ENCODE data around the gene ATP13A4.

ATP13A4 gene

DNA sequence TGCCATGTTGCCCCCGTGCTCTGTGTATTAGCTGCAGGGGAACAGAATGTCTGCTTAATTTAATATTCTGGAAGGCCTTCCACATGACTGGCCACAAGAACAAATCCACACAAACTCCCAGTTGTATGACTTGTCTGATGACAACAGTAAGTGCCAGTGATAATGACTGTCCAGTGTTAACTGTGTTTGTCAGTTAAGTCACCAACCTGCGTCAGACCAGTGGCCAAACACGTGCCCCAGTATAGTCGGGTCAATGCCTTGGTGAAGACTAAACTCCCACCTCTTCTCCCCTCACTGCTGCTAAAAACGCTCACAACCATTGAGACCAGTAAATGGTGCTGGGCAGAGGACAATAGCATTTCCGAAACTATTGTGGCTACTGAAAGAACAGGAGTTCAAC lies 166.3 kb downstream of the ATP13A4 start:
- intact Hi-C loops (cut with micrococcal nuclease): no loop called here
- Mint-ChIP-seq H3K4me1 (ENCODE audit: low read depth) (no peaks in the 10 kb centered on the region), H3K36me3 (ENCODE audit: low read depth) (no peaks in the 10 kb centered on the region), H3K27ac (no peak overlapping the region), H3K4me3 (no peak overlapping the region), H3K9me3 (no peaks in the 10 kb centered on the region), H3K27me3 (no peaks in the 10 kb centered on the region)

DNA sequence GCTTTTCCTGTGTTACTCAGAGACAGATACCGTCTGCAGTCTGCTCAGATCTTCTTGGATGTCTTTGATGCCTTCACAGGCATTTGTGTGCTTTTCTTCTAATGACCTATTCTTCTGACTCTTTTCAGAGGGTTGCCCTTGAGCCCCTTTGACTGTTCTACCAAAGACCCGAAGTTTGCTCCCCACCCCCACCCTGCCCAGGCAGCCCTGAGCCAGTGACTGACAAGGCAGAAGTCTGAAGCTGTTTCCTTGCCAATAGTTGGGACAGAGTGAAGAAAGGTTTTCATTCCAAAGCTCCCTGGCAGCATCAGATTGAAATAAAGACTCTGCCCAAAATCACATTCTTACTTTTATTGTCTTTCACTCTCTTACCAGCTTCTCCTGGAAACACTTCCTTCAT lies 167.1 kb downstream of the ATP13A4 start:
- Mint-ChIP-seq H3K9me3 (no peaks in the 10 kb centered on the region), H3K27me3 (no peaks in the 10 kb centered on the region), H3K27ac (no peak overlapping the region), H3K4me1 (ENCODE audit: low read depth) (no peaks in the 10 kb centered on the region), H3K36me3 (ENCODE audit: low read depth) (no peaks in the 10 kb centered on the region), H3K4me3 (no peak overlapping the region)
- intact Hi-C loops (cut with micrococcal nuclease): no loop called here

DNA sequence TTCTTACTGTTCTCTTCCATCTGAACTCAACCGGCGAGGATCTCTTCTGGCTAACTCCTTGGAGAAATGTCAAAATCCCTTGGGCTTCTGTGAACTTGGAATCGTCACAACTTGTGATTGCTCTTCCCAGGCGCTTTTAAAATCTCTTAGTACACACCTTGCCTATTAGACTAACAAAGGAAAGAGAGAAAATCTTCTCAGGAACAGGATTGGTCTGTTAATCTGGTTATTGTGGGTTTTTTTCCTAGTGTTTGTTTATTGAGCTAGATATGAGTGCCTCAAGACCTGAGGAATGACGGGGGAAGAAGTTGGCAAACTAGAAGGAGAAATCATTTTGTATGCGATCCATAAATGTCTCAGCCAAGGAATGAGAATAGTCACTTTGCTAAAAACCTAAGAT lies 176.0 kb downstream of the ATP13A4 start, which contains the start of gene ATP13A5:
TSS of gene ATP13A5 (minus strand) at position 48 of the 400 bp plus-strand sequence. CDS start at position 20, 28 bp downstream.
- no peaks in the 10 kb centered on the region for H3K27me3 Mint-ChIP-seq
- H3K36me3 Mint-ChIP-seq (ENCODE audit: low read depth): no peaks in the 10 kb centered on the region
- H3K27ac Mint-ChIP-seq: no peak within 1 kb of the TSS
- no peaks in the 10 kb centered on the region for H3K4me1 Mint-ChIP-seq (ENCODE audit: low read depth)
- intact Hi-C loops (cut with micrococcal nuclease): no loop called here
- no peaks in the 10 kb centered on the region for H3K9me3 Mint-ChIP-seq
- H3K4me3 Mint-ChIP-seq: no peak within 1 kb of the TSS

DNA sequence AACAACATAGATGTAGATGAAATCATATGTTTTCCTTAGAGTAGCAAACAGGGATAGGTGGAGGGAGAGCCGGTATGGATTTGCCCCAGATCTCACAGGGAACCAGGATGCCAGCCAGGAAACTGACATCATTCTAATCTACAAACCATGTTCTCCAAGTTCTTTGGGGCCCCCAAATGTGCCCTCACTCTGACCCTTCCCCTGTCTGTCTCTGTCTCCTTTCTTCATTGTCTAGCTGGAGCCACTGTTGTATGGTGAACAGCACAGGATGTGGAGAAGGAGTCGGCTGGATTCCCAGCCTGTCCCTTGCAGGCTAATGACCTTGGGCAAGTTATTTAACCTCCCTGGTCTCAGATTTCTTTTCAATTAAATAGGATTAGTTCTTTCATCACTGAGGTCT lies 177.1 kb downstream of the ATP13A4 start:
- H3K27me3 Mint-ChIP-seq: no peaks in the 10 kb centered on the region
- no peak overlapping the region for H3K4me3 Mint-ChIP-seq
- no peak overlapping the region for H3K27ac Mint-ChIP-seq
- H3K36me3 Mint-ChIP-seq (ENCODE audit: low read depth): no peaks in the 10 kb centered on the region
- intact Hi-C loops (cut with micrococcal nuclease): no loop called here
- no peaks in the 10 kb centered on the region for H3K9me3 Mint-ChIP-seq
- H3K4me1 Mint-ChIP-seq (ENCODE audit: low read depth): no peaks in the 10 kb centered on the region

DNA sequence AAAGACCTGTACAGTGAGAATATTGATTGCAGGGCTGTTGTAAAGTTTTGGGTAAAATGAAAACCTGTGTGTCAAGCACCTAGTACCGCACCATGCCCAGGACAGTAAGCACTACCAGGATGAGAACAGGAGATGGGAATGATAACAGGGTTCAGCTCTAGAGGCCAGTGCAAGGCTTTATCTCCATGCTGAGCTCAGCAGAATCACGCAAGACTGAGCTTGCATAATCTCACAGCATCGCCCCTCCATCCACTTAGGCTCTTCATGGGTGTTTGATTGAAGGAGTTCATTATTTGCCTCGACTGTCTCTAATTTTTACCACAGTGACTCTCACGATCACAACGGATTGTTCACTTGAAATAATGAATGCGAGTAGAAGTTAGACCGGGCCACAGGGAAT lies 179.1 kb downstream of the ATP13A4 start:
- Mint-ChIP-seq H3K36me3 (ENCODE audit: low read depth) (no peaks in the 10 kb centered on the region), H3K27ac (no peak overlapping the region), H3K9me3 (no peaks in the 10 kb centered on the region), H3K27me3 (no peaks in the 10 kb centered on the region), H3K4me3 (no peak overlapping the region), H3K4me1 (ENCODE audit: low read depth) (no peaks in the 10 kb centered on the region)
- intact Hi-C loops (cut with micrococcal nuclease): no loop called here

DNA sequence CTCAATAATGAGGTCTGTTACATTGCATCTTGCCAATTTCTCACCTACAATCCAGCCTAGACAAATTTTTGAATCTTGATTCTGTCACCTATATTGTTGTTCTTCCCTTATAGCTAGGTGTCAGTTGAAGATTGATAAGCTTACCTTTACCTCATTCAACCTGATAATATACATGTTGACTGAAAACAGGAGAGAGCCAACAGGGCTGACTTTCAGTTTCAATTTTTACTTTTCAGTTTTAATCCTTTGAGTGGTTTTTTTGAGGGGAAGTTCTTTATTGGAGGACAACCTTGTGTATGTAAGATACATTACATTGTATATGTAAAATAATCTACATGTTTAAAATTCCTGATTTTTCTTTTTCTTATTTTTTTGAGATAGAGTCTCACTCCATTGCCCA lies 181.9 kb downstream of the ATP13A4 start:
- intact Hi-C loops (cut with micrococcal nuclease): no loop called here
- H3K4me1 Mint-ChIP-seq (ENCODE audit: low read depth): no peaks in the 10 kb centered on the region

DNA sequence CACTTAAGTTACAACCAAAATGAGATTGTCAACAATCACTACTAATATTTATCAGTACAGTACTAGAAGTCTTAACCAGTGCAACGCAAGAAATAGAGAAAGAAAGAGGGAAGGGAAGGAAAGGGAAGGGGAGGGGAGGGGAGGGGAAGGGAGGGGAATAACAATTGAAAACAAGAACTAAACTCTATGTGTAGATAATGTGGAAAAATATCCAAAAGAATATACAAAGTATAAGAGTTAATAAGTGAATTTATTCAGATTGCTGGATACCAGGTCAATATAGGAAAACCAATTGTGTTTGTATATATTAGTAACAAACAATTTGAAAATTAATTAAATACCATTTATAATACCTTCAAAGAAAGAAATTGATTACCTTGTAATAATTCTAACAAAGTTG lies 186.8 kb downstream of the ATP13A4 start:
- no peaks in the 10 kb centered on the region for H3K36me3 Mint-ChIP-seq (ENCODE audit: low read depth)
- no peak overlapping the region for H3K27ac Mint-ChIP-seq
- peaks cover 4% of the 10 kb centered on the region for H3K27me3 Mint-ChIP-seq
- no peaks in the 10 kb centered on the region for H3K4me1 Mint-ChIP-seq (ENCODE audit: low read depth)
- H3K9me3 Mint-ChIP-seq: no peaks in the 10 kb centered on the region
- intact Hi-C loops (cut with micrococcal nuclease): no loop called here
- H3K4me3 Mint-ChIP-seq: no peak overlapping the region

More for the DNA sequence above, 181.9 kb downstream of the ATP13A4 start:
- H3K9me3 Mint-ChIP-seq: no peaks in the 10 kb centered on the region
- no peaks in the 10 kb centered on the region for H3K36me3 Mint-ChIP-seq (ENCODE audit: low read depth)
- no peaks in the 10 kb centered on the region for H3K27me3 Mint-ChIP-seq
- no peak overlapping the region for H3K27ac Mint-ChIP-seq
- no peak overlapping the region for H3K4me3 Mint-ChIP-seq

DNA sequence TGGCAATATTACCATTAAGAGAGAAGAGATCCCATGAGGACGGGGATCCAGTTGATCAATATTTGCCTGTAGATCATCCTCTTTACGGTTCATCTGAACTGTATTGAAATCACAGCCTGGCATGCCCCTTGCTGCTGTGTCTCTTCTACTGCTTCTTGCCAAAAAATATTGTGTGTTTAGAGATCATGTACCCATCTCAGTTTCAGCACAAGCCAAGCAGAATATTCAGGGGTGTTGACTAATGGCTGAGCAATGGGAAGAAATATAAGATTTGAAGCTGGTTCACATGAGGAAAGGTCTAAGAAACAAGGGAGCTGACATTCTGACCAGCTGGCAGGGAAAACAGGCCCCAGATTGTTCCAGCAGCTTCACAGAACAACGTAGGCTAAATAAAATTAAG lies 197.4 kb downstream of the ATP13A4 start:
- Mint-ChIP-seq H3K4me3 (no peak overlapping the region), H3K9me3 (no peaks in the 10 kb centered on the region), H3K36me3 (ENCODE audit: low read depth) (no peaks in the 10 kb centered on the region), H3K4me1 (ENCODE audit: low read depth) (no peaks in the 10 kb centered on the region), H3K27me3 (no peaks in the 10 kb centered on the region), H3K27ac (no peak overlapping the region)
- intact Hi-C loops (cut with micrococcal nuclease): no loop called here

DNA sequence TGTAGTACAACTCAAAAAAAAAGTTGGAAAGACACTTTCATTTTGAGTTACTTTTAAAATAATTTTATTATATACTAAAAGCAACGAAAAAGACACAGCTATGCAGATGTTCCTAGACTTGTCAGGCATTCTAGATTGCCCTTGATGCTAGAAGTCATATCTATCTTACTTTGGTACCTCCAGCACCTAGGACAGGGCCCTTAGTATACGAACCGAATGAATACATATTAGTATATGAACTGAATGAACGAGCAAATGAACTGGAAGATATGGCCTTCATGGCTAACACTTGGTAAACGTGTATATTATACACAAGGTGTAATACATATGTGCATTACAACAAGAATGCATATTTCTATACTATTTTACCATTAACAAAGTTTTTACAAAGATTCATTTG lies 200.3 kb downstream of the ATP13A4 start:
- H3K27me3 Mint-ChIP-seq: no peaks in the 10 kb centered on the region
- no peaks in the 10 kb centered on the region for H3K9me3 Mint-ChIP-seq
- no peaks in the 10 kb centered on the region for H3K4me1 Mint-ChIP-seq (ENCODE audit: low read depth)
- H3K4me3 Mint-ChIP-seq: no peak overlapping the region
- intact Hi-C loops (cut with micrococcal nuclease): no loop called here
- H3K36me3 Mint-ChIP-seq (ENCODE audit: low read depth): no peaks in the 10 kb centered on the region
- no peak overlapping the region for H3K27ac Mint-ChIP-seq
